ENCODE data around the gene RHOT2. TPM values are rescaled to one million over a fixed set of nuclear protein-coding genes. Genes with fewer than 3 reads are reported as not detected.

Gene RHOT2
- total RNA-seq, 1 experiment from 2014 or later = 98.5 TPM

DNA sequence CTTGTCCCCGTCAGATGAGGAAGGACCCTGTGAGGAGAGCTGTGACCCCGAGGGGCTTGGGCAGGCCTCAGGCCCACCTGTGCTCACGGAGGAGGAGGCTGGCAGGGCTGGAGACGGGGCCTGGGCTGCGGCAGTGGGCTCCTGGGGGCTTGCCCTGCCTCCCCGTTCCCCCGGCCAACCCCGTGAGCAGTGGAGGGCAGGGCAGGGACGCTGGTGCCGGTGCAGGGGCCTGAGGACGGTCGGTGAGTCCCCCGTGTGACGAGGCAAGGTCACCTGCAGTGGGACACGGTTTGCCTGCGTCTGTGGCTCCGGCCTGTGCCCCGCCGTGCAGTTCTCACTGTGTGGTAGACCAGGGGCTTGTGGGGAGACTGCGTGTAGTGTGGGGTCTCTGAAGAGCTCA is 8.3 kb upstream of the RHOT2 start:
- no peaks in the 10 kb centered on the region for H3K79me2 ChIP-seq (ENCODE audit: insufficient read depth, low read length)
- no peak for TF ChIP-seq ZNF274 (IDR thresholded peaks at IDR 0.05; ENCODE audit: low read depth, low read length)
- TF ChIP-seq, protein P1, sequence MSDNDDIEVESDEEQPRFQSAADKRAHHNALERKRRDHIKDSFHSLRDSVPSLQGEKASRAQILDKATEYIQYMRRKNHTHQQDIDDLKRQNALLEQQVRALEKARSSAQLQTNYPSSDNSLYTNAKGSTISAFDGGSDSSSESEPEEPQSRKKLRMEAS (IDR thresholded peaks at IDR 0.05) = no peak
- TF ChIP-seq YY1 (IDR thresholded peaks at IDR 0.05; ENCODE audit: extremely low read depth, insufficient replicate concordance, low read depth, low read length) = no peak
- no peak for TF ChIP-seq ELF1 (IDR thresholded peaks at IDR 0.05; ENCODE audit: borderline replicate concordance, low read depth)
- no peak for TF ChIP-seq FOSL1 (IDR thresholded peaks at IDR 0.05; ENCODE audit: low read depth)
- TF ChIP-seq EZH2phosphoT487 (IDR thresholded peaks at IDR 0.05; ENCODE audit: borderline replicate concordance) = no peak
- TF ChIP-seq EGR1 (IDR thresholded peaks at IDR 0.05; ENCODE audit: low read depth) = no peak
- no peak for TF ChIP-seq POLR2AphosphoS5 (IDR thresholded peaks at IDR 0.05; ENCODE audit: low read depth, low read length)
- TF ChIP-seq SP1 (IDR thresholded peaks at IDR 0.05; ENCODE audit: low read depth) = no peak
- no peak for TF ChIP-seq RAD21 (IDR thresholded peaks at IDR 0.05; ENCODE audit: low read depth)
- TF ChIP-seq, protein P2, sequence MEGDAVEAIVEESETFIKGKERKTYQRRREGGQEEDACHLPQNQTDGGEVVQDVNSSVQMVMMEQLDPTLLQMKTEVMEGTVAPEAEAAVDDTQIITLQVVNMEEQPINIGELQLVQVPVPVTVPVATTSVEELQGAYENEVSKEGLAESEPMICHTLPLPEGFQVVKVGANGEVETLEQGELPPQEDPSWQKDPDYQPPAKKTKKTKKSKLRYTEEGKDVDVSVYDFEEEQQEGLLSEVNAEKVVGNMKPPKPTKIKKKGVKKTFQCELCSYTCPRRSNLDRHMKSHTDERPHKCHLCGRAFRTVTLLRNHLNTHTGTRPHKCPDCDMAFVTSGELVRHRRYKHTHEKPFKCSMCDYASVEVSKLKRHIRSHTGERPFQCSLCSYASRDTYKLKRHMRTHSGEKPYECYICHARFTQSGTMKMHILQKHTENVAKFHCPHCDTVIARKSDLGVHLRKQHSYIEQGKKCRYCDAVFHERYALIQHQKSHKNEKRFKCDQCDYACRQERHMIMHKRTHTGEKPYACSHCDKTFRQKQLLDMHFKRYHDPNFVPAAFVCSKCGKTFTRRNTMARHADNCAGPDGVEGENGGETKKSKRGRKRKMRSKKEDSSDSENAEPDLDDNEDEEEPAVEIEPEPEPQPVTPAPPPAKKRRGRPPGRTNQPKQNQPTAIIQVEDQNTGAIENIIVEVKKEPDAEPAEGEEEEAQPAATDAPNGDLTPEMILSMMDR (IDR thresholded peaks at IDR 0.05 in 2 of 3, conservative IDR thresholded peaks at IDR 0.05 in 1 of 3; ENCODE audit: borderline replicate concordance in 1 of 3, insufficient read depth in 1 of 3, low read depth in 2 of 3, low read length in 2 of 3) = no peak
- TF ChIP-seq, protein P3, sequence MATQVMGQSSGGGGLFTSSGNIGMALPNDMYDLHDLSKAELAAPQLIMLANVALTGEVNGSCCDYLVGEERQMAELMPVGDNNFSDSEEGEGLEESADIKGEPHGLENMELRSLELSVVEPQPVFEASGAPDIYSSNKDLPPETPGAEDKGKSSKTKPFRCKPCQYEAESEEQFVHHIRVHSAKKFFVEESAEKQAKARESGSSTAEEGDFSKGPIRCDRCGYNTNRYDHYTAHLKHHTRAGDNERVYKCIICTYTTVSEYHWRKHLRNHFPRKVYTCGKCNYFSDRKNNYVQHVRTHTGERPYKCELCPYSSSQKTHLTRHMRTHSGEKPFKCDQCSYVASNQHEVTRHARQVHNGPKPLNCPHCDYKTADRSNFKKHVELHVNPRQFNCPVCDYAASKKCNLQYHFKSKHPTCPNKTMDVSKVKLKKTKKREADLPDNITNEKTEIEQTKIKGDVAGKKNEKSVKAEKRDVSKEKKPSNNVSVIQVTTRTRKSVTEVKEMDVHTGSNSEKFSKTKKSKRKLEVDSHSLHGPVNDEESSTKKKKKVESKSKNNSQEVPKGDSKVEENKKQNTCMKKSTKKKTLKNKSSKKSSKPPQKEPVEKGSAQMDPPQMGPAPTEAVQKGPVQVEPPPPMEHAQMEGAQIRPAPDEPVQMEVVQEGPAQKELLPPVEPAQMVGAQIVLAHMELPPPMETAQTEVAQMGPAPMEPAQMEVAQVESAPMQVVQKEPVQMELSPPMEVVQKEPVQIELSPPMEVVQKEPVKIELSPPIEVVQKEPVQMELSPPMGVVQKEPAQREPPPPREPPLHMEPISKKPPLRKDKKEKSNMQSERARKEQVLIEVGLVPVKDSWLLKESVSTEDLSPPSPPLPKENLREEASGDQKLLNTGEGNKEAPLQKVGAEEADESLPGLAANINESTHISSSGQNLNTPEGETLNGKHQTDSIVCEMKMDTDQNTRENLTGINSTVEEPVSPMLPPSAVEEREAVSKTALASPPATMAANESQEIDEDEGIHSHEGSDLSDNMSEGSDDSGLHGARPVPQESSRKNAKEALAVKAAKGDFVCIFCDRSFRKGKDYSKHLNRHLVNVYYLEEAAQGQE (IDR thresholded peaks at IDR 0.05; ENCODE audit: low read depth) = no peak
- TF ChIP-seq, protein P4, sequence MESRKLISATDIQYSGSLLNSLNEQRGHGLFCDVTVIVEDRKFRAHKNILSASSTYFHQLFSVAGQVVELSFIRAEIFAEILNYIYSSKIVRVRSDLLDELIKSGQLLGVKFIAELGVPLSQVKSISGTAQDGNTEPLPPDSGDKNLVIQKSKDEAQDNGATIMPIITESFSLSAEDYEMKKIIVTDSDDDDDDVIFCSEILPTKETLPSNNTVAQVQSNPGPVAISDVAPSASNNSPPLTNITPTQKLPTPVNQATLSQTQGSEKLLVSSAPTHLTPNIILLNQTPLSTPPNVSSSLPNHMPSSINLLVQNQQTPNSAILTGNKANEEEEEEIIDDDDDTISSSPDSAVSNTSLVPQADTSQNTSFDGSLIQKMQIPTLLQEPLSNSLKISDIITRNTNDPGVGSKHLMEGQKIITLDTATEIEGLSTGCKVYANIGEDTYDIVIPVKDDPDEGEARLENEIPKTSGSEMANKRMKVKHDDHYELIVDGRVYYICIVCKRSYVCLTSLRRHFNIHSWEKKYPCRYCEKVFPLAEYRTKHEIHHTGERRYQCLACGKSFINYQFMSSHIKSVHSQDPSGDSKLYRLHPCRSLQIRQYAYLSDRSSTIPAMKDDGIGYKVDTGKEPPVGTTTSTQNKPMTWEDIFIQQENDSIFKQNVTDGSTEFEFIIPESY (IDR thresholded peaks at IDR 0.05; ENCODE audit: extremely low read depth, insufficient replicate concordance, low read length) = no peak
- no peak for TF ChIP-seq ZFX (IDR thresholded peaks at IDR 0.05)
- TF ChIP-seq POLR2A (IDR thresholded peaks at IDR 0.05; ENCODE audit: borderline replicate concordance, extremely low read depth, insufficient read depth, insufficient read length) = no peak
- no peak for TF ChIP-seq SRF (IDR thresholded peaks at IDR 0.05; ENCODE audit: low read depth)
- TF ChIP-seq, protein P5, sequence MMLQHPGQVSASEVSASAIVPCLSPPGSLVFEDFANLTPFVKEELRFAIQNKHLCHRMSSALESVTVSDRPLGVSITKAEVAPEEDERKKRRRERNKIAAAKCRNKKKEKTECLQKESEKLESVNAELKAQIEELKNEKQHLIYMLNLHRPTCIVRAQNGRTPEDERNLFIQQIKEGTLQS (IDR thresholded peaks at IDR 0.05) = no peak
- TF ChIP-seq TCF7L2 (IDR thresholded peaks at IDR 0.05; ENCODE audit: borderline replicate concordance, extremely low read depth, insufficient read depth, insufficient read length) = no peak
- no peak for TF ChIP-seq CEBPB (IDR thresholded peaks at IDR 0.05; ENCODE audit: low read depth)
- ChIA-PET RAD21 (ENCODE audit: low non-redundant PET in 1 of 2, low total read pairs in 2 of 2, uncharacterized antibody in 2 of 2, unreplicated experiment in 2 of 2) (no interaction called here), POLR2A (interaction anchor here (1.9 kb wide), 1 partner anchor 8 kb away, joined by 4 read pairs; no protein-coding TSS in a partner anchor), CTCF (interaction anchor here (1.1 to 2.6 kb wide), 2 partner anchors 11 to 24 kb away, joined by 3 to 13 read pairs; partner anchors contain the start of genes METTL26 and WDR90)
- ATAC-seq = no peak
- H4K20me1 ChIP-seq (ENCODE audit: insufficient read depth) = no peaks in the 10 kb centered on the region
- no peaks in the 10 kb centered on the region for H3K27me3 ChIP-seq (ENCODE audit: insufficient read depth, low read length)
- no peak overlapping the region; the same call in 1 of the 2 replicates for H3K27ac ChIP-seq (ENCODE audit: low read depth, low read length)
- peaks cover 3 to 9% of the 10 kb centered on the region in 2 experiments; a peak in 2 of 4 replicates for H3K4me1 ChIP-seq (ENCODE audit: control insufficient read depth in 1 of 2, insufficient read depth in 2 of 2, low read length in 2 of 2)
- H3K9ac ChIP-seq (ENCODE audit: low read length) = no peak overlapping the region
- BruUV-seq (replicated peaks) = no TSS peak
- no peak for DNase-seq (ENCODE audit: low read depth, low spot score)
- no peaks in the 10 kb centered on the region for H3K9me2 ChIP-seq (ENCODE audit: insufficient read depth)
- intact Hi-C loops (cut with micrococcal nuclease) = loop anchor here (2.0 kb wide), 1 partner anchor 81 kb away; no protein-coding TSS in a partner anchor
- no peak overlapping the region for H2AFZ ChIP-seq (ENCODE audit: low read depth, low read length, poor library complexity, severe bottlenecking)
- no peaks in the 10 kb centered on the region for H3K36me3 ChIP-seq (ENCODE audit: control insufficient read depth in 1 of 2, insufficient read depth in 2 of 2, low read length in 2 of 2)
- H3K4me2 ChIP-seq (ENCODE audit: low read length) = no peak overlapping the region
- no peaks in the 10 kb centered on the region for H3K9me3 ChIP-seq (ENCODE audit: control insufficient read depth in 1 of 2, insufficient read depth in 1 of 2, low read depth in 1 of 2, low read length in 2 of 2)
- H3K4me3 ChIP-seq (replicated peaks in 1 of 2; ENCODE audit: low read depth in 1 of 2, low read length in 2 of 2) = no peak overlapping the region

Data from HCT116 (cell line).